KMS-11 (cell line): ENCODE measurements around the gene GAS5.
"Not testable (repeated sequence)": the region's sequence is repeated elsewhere in the genome, so short reads cannot be mapped to it uniquely, and the experiment has no call there.

Source experiments
- H2AFZ ChIP-seq: fragments of 200-600 bp; sonication (generic); 2 replicates; pipeline ENCODE4 v1.6.1; 2016; ENCODE audit warnings: antibody characterized with exemption, mixed run types, low read depth
- H3K27ac ChIP-seq: fragments of 200-600 bp; sonication (generic); 2 replicates; pipeline ENCODE4 v1.6.1; 2016; ENCODE audit warnings: mild to moderate bottlenecking, mixed run types
- H3K27me3 ChIP-seq: fragments of 200-600 bp; sonication (generic); 2 replicates; pipeline ENCODE4 v1.6.1; 2017; ENCODE audit warnings: mild to moderate bottlenecking, low read depth, mixed run types, moderate library complexity; ENCODE audit not compliant: insufficient read depth
- H3K36me3 ChIP-seq: fragments of 200-600 bp; sonication (generic); 2 replicates; pipeline ENCODE4 v1.6.1; 2017; ENCODE audit warnings: mild to moderate bottlenecking, mixed run types; ENCODE audit not compliant: insufficient read depth
- H3K4me1 ChIP-seq: fragments of 200-600 bp; sonication (generic); 2 replicates; pipeline ENCODE4 v1.6.1; 2016; ENCODE audit warnings: mild to moderate bottlenecking, low read depth, mixed run types; ENCODE audit not compliant: poor library complexity, severe bottlenecking
- H3K4me2 ChIP-seq: fragments of 200-600 bp; sonication (generic); 2 replicates; pipeline ENCODE4 v1.7.0; 2016; ENCODE audit warnings: mild to moderate bottlenecking, mixed run types
- H3K4me3 ChIP-seq: fragments of 200-600 bp; sonication (generic); IDR thresholded peaks from 2 replicates; pipeline ENCODE4 v1.6.1; 2017; ENCODE audit warnings: low read depth, low read length, mixed read lengths; ENCODE audit not compliant: insufficient read depth
- H3K79me2 ChIP-seq: fragments of 200-600 bp; sonication (generic); 2 replicates; pipeline ENCODE4 v1.6.1; 2016; ENCODE audit warnings: low read depth, mixed run types; ENCODE audit not compliant: insufficient read depth
- H3K9ac ChIP-seq: fragments of 200-600 bp; sonication (generic); 2 replicates; pipeline ENCODE4 v1.6.1; 2016; ENCODE audit warnings: mild to moderate bottlenecking, mixed run types
- H4K20me1 ChIP-seq: fragments of 200-600 bp; sonication (generic); 2 replicates; pipeline ENCODE4 v1.6.1; 2016; ENCODE audit warnings: mild to moderate bottlenecking, mixed run types; ENCODE audit not compliant: insufficient read depth
- CTCF ChIP-seq: fragments of 200-600 bp; sonication (generic); conservative IDR thresholded peaks from 2 replicates; pipeline ENCODE4 v1.6.1; 2017; ENCODE audit warnings: low read depth, mild to moderate bottlenecking, antibody characterized with exemption, low read length, moderate library complexity, mixed read lengths

Gene GAS5

GRCh38 chr1:173887627-173888026, 19.8 kb upstream of the GAS5 start:
- Histone ChIP-seq H3K79me2 (no peaks in the 10 kb centered on the region), H3K4me2 (no peak overlapping the region), H3K36me3 (no peaks in the 10 kb centered on the region), H2AFZ (no peak overlapping the region), H3K27me3 (no peaks in the 10 kb centered on the region), H3K4me1 (no peaks in the 10 kb centered on the region), H3K4me3 (no peak overlapping the region), H3K9ac (no peak overlapping the region), H4K20me1 (no peaks in the 10 kb centered on the region), H3K27ac (no peak overlapping the region)
- TF ChIP-seq CTCF: no peak

GRCh38 chr1:173886746-173887611, 19.2 kb upstream of the GAS5 start:
- Histone ChIP-seq H4K20me1 (no peaks in the 10 kb centered on the region), H3K36me3 (no peaks in the 10 kb centered on the region), H2AFZ (no peak overlapping the region), H3K79me2 (no peaks in the 10 kb centered on the region), H3K4me1 (no peaks in the 10 kb centered on the region), H3K4me3 (no peak overlapping the region), H3K4me2 (no peak overlapping the region), H3K27me3 (no peaks in the 10 kb centered on the region), H3K9ac (no peak overlapping the region), H3K27ac (no peak overlapping the region)
- TF ChIP-seq CTCF: no peak

GRCh38 chr1:173884701-173885100, 16.9 kb upstream of the GAS5 start:
- Histone ChIP-seq H3K27me3 (no peaks in the 10 kb centered on the region), H3K4me2 (no peak overlapping the region), H4K20me1 (no peaks in the 10 kb centered on the region), H3K4me1 (no peaks in the 10 kb centered on the region), H3K4me3 (no peak overlapping the region), H3K9ac (no peak overlapping the region), H2AFZ (no peak overlapping the region), H3K79me2 (no peaks in the 10 kb centered on the region), H3K27ac (no peak overlapping the region), H3K36me3 (no peaks in the 10 kb centered on the region)
- no peak for TF ChIP-seq CTCF

- H3K9ac ChIP-seq, H3K36me3 ChIP-seq: not testable (repeated sequence)
Observed at GRCh38 chr1:173881117-173881516, 13.3 kb upstream of the GAS5 start.

GRCh38 chr1:173878251-173878650, 10.5 kb upstream of the GAS5 start:
- TF ChIP-seq CTCF: no peak
- H3K27ac ChIP-seq: no peak overlapping the region
- no peaks in the 10 kb centered on the region for H3K79me2 ChIP-seq
- H3K4me3 ChIP-seq: no peak overlapping the region
- H4K20me1 ChIP-seq: no peaks in the 10 kb centered on the region
- H3K4me1 ChIP-seq: no peaks in the 10 kb centered on the region
- no peak overlapping the region for H3K4me2 ChIP-seq
- H2AFZ ChIP-seq: no peak overlapping the region
- no peak overlapping the region for H3K9ac ChIP-seq
- H3K27me3 ChIP-seq: no peaks in the 10 kb centered on the region
- H3K36me3 ChIP-seq: no peaks in the 10 kb centered on the region

More at GRCh38 chr1:173881117-173881516, 13.3 kb upstream of the GAS5 start:
- not testable (repeated sequence) for H3K4me3 ChIP-seq, H3K4me1 ChIP-seq, H4K20me1 ChIP-seq, H3K79me2 ChIP-seq, H3K4me2 ChIP-seq, H2AFZ ChIP-seq, H3K27ac ChIP-seq, H3K27me3 ChIP-seq
